ENCODE measurements around the gene PACSIN2.

PACSIN2 gene

DNA sequence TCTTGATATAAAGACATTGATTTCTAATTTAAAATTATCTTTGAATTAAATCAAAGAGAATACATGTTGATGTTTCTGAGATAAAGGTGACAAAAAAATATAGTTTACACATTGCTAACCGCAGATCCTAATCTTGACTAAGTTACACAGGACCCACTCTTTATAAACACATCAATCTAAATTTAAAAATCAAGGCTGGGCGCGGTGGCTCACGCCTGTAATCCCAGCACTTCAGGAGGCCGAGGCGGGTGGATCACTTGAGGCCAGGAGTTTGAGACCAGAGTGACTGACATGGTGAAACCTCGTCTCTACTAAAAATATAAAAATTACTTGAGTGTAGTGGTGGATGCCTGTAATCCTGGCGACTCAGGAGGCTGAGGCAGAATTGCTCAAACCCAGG is 159.7 kb downstream of the PACSIN2 start:
- DNase-seq, result no peak

DNA sequence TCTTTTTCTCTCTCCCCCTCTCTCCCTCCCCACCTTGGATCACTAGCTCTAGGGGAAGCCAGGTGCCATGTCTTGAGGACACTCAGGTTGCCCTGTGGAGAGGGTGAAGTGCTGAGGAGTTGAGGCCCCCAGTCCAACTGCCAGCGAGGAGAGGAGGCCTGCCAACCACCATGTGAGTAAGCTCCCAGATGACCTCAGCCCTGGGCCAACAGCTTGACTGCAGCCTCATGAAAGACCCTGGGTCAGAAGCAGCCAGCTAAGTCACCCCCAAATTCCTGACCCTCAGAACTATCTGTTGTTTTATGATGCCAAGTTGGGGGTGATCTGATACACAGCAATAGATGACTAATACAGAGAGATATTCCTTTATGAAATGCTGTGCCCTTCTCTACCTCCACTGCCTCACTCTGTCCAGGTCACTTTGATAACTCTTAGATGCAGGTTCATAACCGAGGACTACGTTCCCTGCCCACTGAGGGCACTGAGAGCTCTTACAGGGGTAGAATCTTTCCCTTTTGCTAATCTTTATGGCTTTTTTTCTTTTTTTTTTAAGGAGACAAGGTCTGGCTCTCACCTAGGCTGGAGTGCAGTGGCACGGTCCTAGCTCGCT is 165.9 kb downstream of the PACSIN2 start:
- no peak for DNase-seq

DNA sequence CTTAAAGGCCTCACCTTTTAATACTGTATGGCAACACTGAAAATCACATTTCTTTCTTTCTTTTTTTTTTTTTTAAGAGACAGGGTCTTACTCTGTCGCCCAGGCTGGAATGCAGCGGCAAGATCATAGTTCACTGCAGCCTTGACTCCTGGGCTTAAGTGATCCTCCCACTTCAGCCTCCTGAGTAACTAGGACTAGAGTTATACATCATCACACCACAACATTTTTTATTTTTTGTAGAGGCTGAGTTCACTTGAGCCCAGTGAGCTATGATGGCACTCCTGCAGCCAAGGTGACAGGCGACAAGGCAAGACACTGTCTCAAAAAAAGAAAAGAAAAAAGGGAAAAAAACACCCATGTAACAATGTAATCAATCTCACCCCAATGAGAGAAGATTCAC is 167.8 kb downstream of the PACSIN2 start:
- no peak for DNase-seq

DNA sequence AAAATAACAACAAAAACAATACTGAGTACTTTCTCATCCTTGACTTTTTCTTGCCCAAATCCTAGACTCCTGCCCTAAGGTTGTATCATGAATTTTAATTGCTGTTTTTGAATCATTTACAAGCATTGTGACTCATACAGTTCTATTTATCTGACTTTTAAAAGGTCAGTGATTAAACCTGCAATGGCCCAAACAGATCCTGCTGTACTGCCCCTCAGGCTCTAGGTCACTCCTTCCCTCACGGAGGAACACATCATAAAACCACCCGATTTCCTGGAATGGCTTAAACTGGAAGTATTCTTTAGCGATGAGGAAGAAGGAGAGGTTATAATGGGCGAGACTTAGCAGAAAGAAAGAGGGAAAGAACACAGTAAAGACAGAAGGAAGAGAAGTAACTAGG is 170.2 kb downstream of the PACSIN2 start:
- no peak for DNase-seq

- no peak for DNase-seq
Measured at GRCh38 chr22:42842658-42843370, 172.1 kb downstream of the PACSIN2 start.

- DNase-seq, result no peak
Measured at GRCh38 chr22:42841444-42841843, 173.5 kb downstream of the PACSIN2 start.

- DNase-seq, result no peak
Measured at GRCh38 chr22:42837556-42837955, 177.4 kb downstream of the PACSIN2 start.

GRCh38 chr22:42836026-42836425 is 178.9 kb downstream of the PACSIN2 start:
- no peak for DNase-seq

GRCh38 chr22:42834177-42834949 is 180.6 kb downstream of the PACSIN2 start:
- no peak for DNase-seq

DNA sequence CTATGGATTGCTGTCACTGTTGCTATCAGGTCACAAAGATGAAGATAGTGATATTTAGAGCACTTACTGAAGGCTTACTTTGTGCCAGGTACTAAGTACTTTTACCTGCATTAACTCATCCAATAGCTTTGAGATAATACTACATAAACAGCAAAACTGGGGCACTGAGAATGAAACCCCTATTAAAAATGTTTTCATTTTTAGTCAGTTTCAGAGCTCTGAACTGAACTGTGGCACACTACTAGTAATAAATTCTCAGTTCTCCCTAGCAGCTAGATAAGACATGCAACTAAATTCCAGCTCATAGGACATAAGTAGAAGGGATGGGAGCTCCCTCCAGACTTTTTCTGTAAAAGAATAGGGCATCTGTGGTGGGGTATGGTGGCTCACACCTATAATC is 181.8 kb downstream of the PACSIN2 start:
- DNase-seq, result no peak

DNA sequence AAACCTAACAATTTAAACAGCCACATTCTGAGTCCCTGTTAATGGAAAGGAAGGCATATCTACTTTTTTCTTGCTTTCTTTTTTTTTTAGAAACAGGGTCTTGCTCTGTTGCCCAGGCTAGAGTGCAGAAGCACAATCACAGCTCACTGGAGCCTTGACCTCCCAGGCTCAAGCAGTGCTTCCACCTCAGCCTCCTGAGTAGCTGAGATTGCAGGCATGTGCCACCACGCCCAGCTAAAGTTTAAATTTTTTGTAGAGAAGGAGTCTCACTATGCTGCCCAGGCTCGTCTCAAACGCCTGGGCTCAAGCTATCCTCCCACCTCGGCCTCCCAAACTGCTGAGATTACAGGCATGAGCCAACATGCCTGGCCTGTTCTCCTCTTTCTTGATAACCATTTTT is 183.2 kb downstream of the PACSIN2 start:
- DNase-seq, result no peak

DNA sequence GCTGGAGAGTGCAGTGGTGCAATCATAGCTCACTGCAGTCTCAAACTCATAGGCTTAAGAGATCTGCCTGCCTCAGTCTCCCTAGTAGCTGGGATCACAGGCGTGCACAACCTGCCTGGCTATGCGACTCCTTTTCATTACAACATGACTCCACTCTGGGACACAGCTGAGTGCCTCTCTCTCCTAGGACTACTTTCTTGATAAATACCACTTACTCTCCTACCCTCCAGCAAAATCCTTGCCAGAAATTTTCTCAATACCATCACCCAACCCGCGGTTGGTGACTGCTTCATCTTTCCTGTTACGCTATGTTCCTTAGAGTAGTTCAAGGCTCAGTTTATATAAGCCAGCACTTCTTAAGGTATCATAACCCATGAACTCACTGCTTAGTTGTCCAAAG is 184.8 kb downstream of the PACSIN2 start:
- DNase-seq, result no peak

GRCh38 chr22:42829302-42829701 is 185.6 kb downstream of the PACSIN2 start:
- DNase-seq, result no peak

DNA sequence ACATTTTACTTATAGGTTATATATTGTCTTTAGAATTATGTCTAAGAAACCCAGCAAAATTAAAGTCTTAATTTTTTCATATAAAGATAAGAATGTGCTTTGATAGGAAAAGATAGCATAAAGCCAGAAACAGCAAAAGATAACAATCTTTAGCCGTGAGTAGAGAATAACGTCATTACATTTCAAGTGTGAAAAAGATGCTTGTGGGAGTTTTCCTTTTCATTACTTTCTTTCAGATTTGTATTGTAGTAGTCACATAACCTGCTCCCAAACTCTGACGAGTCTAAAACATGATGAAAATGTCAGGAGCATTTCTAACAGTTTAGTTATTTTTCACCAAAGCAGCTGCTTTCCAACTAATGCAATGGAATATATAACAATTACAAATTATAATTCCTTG is 189.2 kb downstream of the PACSIN2 start:
- no peak for DNase-seq

GRCh38 chr22:42821386-42821785 is 193.6 kb downstream of the PACSIN2 start:
- DNase-seq, result no peak

DNA sequence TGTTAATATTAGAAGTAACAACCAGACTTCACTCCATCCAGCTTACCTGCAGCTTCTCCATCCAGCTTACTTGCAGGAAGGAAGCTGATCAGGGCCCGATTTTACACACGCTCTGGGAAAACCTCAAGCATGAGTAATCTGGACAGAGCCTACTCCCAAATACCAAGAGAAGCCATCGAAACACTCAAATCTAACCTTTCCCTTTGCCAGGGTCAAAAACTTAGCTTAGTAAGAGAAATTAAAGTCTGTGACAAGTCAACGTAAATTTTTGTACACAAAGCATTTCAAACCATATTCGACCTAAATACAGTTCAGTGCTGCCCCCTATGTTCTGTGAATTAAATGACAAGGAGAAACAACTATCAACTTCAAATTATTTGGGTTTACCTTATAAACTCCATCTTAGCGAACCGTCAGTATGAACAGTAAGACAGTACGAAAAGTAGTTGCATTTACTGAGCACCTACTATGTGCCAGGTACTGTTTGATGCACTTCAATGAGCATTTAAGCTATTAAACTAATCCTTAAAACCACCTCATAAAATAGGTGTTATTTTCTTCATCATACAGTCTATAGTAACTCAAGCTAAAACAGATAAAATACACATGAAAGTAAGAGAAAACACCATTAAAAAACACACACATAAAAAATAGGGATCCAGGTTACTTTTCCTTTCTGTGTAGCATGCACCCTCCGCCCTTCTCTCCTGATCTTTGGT is 194.7 kb downstream of the PACSIN2 start:
- DNase-seq, result no peak

Measured in CD4-positive, alpha-beta T cell treated with Interleukin-17A for 4 hours (primary cell).